NCI-H345 (cell line): ENCODE measurements around the gene TBC1D3L.
"Not testable (repeated sequence)": the region's sequence is repeated elsewhere in the genome, so short reads cannot be mapped to it uniquely, and the experiment has no call there.

Experiments used
- DNase-seq: peaks from one replicate; lab custom pipeline; 2025; lab: John Stamatoyannopoulos, UW

The TBC1D3L gene

GRCh38 chr17:37988960-37989359 lies at the start of gene TBC1D3L:
Gene TBC1D3L (minus strand): TSS chr17:37989060. CDS start chr17:37987520, 1,540 bp downstream.
- DNase-seq: not testable (repeated sequence)

GRCh38 chr17:38003676-38004075 lies 14.8 kb upstream of the TBC1D3L start, which contains the start of gene TBC1D3D:
Gene TBC1D3D (plus strand): TSS chr17:38003976. CDS start chr17:38005561, 1,585 bp downstream.
- not testable (repeated sequence) for DNase-seq
